HEK293T (cell line): ENCODE measurements around the gene LAMC1.

ENCODE experiments used
- CTCF ChIA-PET: fragments of 350-600 bp; formaldehyde crosslinking; extraction: SDS; loops from one replicate; lab custom pipeline; 2021; ENCODE audit warnings: antibody characterized with exemption, inconsistent platforms; lab: Yijun Ruan, JAX
- POLR2A ChIA-PET: fragments of 350-600 bp; formaldehyde crosslinking; extraction: SDS; loops from one replicate; lab custom pipeline; 2020; ENCODE audit warnings: antibody characterized with exemption, inconsistent platforms; lab: Yijun Ruan, JAX
- DNase-seq: peaks from one replicate; pipeline ENCODE4 v3.0.0; 2012; ENCODE audit warnings: mixed read lengths; ENCODE audit errors: extremely low spot score
- ARNT ChIP-seq: fragments of 450-650 bp; IDR thresholded peaks from 2 replicates; pipeline ENCODE4 v1.6.1; 2017; ENCODE audit warnings: mild to moderate bottlenecking
- BHLHE40 ChIP-seq: fragments of 450-650 bp; IDR thresholded peaks from 2 replicates; pipeline ENCODE4 v1.6.1; 2016; ENCODE audit warnings: mild to moderate bottlenecking, moderate library complexity, borderline replicate concordance
- CTBP1 ChIP-seq: fragments of 450-650 bp; IDR thresholded peaks from 2 replicates; pipeline ENCODE4 v1.6.1; 2016; ENCODE audit warnings: borderline replicate concordance
- ELF4 ChIP-seq: fragments of 450-650 bp; IDR thresholded peaks from 2 replicates; pipeline ENCODE4 v1.6.1; 2017; ENCODE audit warnings: antibody characterized with exemption
- FOXA1 ChIP-seq: fragments of 450-650 bp; IDR thresholded peaks from 2 replicates; pipeline ENCODE4 v1.6.1; 2016; ENCODE audit warnings: mild to moderate bottlenecking
- FOXK2 ChIP-seq: fragments of 450-650 bp; IDR thresholded peaks from 2 replicates; pipeline ENCODE4 v1.6.1; 2016; ENCODE audit warnings: mild to moderate bottlenecking
- FOXM1 ChIP-seq: fragments of 450-650 bp; IDR thresholded peaks from 2 replicates; pipeline ENCODE4 v1.6.1; 2017; ENCODE audit warnings: mild to moderate bottlenecking, borderline replicate concordance
- HDGF ChIP-seq: fragments of 450-650 bp; IDR thresholded peaks from 2 replicates; pipeline ENCODE4 v1.6.1; 2017; ENCODE audit warnings: antibody characterized with exemption, borderline replicate concordance
- L3MBTL2 ChIP-seq: fragments of 450-650 bp; conservative IDR thresholded peaks from 2 replicates; pipeline ENCODE4 v1.6.1; 2016; ENCODE audit warnings: mild to moderate bottlenecking
- LEF1 ChIP-seq: fragments of 450-650 bp; IDR thresholded peaks from 2 replicates; pipeline ENCODE4 v1.6.1; 2017; ENCODE audit warnings: mild to moderate bottlenecking, borderline replicate concordance
- NFRKB ChIP-seq: fragments of 450-650 bp; IDR thresholded peaks from 2 replicates; pipeline ENCODE4 v1.6.1; 2016; ENCODE audit warnings: mild to moderate bottlenecking, moderate library complexity
- SP1 ChIP-seq: fragments of 450-650 bp; IDR thresholded peaks from 2 replicates; pipeline ENCODE4 v1.6.1; 2017
- SUZ12 ChIP-seq: fragments of 450-650 bp; IDR thresholded peaks from 2 replicates; pipeline ENCODE4 v1.6.1; 2016; ENCODE audit warnings: mild to moderate bottlenecking
- TARDBP ChIP-seq: fragments of 450-650 bp; IDR thresholded peaks from 2 replicates; pipeline ENCODE4 v1.6.1; 2016
- ZNF384 ChIP-seq: fragments of 450-650 bp; IDR thresholded peaks from 2 replicates; pipeline ENCODE4 v1.6.1; 2016
- TF ChIP-seq, protein P1 (sequence below): fragments of 450-650 bp; IDR thresholded peaks from 2 replicates; pipeline ENCODE4 v1.6.1; 2016

The LAMC1 gene

DNA sequence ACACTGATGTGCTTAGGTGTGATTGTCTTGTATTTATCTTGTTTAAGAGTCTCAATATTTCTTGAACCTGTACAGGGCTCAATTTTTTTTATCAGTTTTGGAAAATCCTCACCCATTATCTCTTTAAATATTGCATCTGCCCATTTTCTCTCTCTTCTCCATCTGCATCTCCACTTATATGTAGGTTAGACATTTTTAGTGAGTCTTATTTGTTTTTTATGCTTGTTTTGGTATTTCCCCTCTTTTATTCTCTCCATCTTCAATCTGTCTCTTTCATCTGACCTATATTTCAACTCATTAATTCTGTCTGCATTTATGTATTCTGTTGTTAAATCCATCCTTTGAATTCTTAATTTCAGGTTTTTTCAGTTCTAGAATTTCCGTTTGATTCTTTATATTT lies 37.3 kb upstream of the LAMC1 start:
- TF ChIP-seq TARDBP: no peak
- TF ChIP-seq SUZ12: no peak
- TF ChIP-seq, protein P1, sequence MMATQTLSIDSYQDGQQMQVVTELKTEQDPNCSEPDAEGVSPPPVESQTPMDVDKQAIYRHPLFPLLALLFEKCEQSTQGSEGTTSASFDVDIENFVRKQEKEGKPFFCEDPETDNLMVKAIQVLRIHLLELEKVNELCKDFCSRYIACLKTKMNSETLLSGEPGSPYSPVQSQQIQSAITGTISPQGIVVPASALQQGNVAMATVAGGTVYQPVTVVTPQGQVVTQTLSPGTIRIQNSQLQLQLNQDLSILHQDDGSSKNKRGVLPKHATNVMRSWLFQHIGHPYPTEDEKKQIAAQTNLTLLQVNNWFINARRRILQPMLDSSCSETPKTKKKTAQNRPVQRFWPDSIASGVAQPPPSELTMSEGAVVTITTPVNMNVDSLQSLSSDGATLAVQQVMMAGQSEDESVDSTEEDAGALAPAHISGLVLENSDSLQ: no peak
- no peak for TF ChIP-seq ELF4
- no peak for TF ChIP-seq ARNT
- no peak for TF ChIP-seq LEF1
- TF ChIP-seq ZNF384: no peak
- no peak for TF ChIP-seq FOXA1
- no peak for TF ChIP-seq FOXM1
- no peak for TF ChIP-seq L3MBTL2
- TF ChIP-seq BHLHE40: no peak
- TF ChIP-seq SP1: no peak
- TF ChIP-seq CTBP1: no peak
- ChIA-PET POLR2A (no interaction called here), CTCF (no interaction called here)
- DNase-seq: no peak

DNA sequence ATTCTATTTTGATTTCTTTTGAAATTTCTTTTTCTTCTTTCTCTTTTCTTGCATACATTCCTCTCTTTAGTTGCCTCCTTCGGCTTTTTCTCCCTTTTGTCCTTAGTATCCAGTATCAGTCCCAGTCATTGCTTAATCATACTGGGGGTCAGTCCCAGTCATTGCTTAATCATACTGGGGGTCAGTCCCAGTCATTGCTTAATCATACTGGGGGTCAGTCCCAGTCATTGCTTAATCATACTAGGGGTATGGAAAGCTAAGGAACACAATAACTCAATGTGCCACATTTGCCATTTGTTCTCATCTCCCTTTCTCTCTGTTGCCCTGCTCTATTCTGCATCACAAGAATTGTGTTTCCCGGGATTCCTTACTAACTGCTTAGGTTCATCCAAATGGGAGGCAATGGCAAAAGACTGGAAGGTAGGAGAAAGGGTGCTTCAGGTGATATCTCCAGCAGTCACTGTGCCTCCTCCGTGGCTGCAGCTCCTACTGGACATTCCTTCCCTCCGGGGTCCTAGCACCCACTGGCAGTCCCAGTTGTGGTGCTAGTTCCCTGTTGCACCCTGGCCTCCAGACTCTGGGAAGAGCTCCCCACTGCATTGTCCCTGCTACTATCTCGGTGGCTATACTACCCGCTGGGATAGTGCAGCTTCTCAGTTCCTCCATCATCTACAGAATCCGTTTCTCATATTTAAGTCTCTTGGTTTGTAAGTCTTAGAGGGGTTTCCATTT lies 32.6 kb upstream of the LAMC1 start:
- POLR2A ChIA-PET: no interaction called here
- no peak for TF ChIP-seq SP1
- TF ChIP-seq TARDBP: no peak
- TF ChIP-seq, protein P1: no peak
- no peak for TF ChIP-seq SUZ12
- no peak for TF ChIP-seq NFRKB
- no peak for TF ChIP-seq ELF4
- TF ChIP-seq FOXM1: no peak
- no peak for TF ChIP-seq LEF1
- TF ChIP-seq CTBP1: no peak
- TF ChIP-seq FOXK2: no peak
- no peak for TF ChIP-seq ARNT
- TF ChIP-seq HDGF: no peak
- no peak for TF ChIP-seq BHLHE40

DNA sequence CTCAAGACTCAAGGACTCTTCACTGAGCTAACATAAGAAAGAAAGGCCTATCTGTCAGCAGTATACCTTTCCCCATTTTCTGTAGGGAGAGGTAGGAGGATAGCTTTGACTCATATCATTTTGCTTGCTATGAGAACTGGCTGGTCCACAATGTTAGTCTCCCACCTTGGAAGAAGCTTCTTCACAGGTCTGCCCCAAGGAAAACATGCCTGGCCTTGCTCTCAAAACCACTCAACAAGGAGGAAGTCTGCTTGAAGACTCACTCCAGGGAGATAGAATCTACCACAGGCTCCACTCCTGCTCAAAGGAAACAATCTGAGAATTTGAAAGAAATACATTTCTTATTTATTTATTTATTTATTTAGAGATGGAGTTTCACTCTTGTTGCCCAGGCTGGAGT lies 29.5 kb upstream of the LAMC1 start:
- no peak for TF ChIP-seq HDGF
- TF ChIP-seq SUZ12: no peak
- DNase-seq: no peak
- POLR2A ChIA-PET: no interaction called here
- CTCF ChIA-PET: no interaction called here

More for the DNA sequence above, 32.6 kb upstream of the LAMC1 start:
- no peak for DNase-seq
- CTCF ChIA-PET: no interaction called here

DNA sequence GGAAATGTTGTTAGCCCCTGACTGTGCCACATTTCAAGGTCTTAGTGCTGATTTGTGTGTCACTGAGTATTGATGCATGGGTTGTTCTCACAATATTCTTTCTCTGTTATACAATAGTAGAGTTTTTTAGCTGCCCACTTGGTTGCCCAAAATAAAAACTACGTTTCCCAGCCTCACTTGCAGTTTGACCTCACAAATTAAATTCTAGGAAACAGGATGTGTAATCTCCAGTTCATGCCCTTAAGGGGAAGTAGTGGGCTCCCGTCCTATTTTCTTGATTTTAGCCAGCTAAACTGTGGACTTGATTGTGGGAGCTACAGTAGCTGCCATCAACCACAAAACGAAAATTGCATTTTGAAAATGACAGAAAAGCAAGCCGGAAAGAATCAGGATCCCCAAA lies 27.3 kb upstream of the LAMC1 start:
- DNase-seq: no peak
- POLR2A ChIA-PET: no interaction called here
- no peak for TF ChIP-seq HDGF
- no peak for TF ChIP-seq LEF1
- TF ChIP-seq TARDBP: no peak
- TF ChIP-seq ARNT: no peak
- TF ChIP-seq, protein P1: no peak
- TF ChIP-seq CTBP1: no peak
- TF ChIP-seq FOXM1: no peak
- TF ChIP-seq SUZ12: no peak
- TF ChIP-seq ELF4: no peak
- no peak for TF ChIP-seq FOXK2
- TF ChIP-seq SP1: no peak
- TF ChIP-seq BHLHE40: no peak
- CTCF ChIA-PET: interaction anchor here (0.7 kb wide), 1 partner anchor 232 kb away, joined by 4 read pairs; no protein-coding TSS in a partner anchor

DNA sequence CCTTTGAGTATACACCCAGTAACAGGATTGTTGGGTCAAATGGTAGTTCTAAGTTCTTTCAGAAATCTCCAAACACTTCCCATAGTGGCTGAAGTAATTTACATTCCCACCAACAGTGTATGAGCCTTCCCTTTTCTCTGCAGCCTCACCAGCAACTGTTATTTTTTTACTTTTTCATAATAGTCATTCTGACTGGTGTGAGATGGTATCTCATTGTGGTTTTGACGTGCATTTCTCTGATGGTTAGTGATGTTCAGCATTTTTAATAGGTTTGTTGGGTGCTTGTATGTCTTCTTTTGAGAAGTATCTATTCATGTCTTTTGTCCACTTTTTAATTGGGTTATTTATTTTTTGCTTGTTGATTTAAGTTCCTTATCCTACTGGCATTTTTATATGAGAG lies 26.4 kb upstream of the LAMC1 start:
- DNase-seq: no peak
- POLR2A ChIA-PET: no interaction called here
- CTCF ChIA-PET: no interaction called here
- TF ChIP-seq CTBP1 (no peak), SUZ12 (no peak), ZNF384 (no peak), HDGF (no peak), LEF1 (no peak), L3MBTL2 (no peak), BHLHE40 (no peak), ARNT (no peak), FOXK2 (no peak)
- TF ChIP-seq, protein P1: no peak

DNA sequence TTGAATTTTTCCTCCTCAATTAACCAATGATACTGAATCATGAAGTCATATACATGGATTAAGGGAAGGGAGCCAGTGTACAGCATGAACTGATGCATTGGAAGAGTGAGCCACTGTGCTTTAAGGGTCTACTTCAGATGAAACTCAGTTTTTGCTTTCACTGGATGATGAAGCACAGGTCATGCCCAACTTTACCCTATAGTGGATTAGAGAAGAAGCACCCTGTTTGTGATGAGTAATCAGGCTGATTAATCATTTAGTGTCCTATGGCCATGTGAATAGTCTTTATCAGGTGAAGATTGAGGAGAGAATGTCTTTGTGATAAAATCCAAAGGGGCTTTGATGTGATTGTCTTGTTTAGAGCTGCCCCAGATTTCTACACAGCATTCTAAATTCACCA lies 24.7 kb upstream of the LAMC1 start:
- POLR2A ChIA-PET: no interaction called here
- DNase-seq: no peak
- TF ChIP-seq ELF4: no peak
- no peak for TF ChIP-seq FOXM1
- no peak for TF ChIP-seq FOXA1
- TF ChIP-seq CTBP1: no peak
- no peak for TF ChIP-seq L3MBTL2
- CTCF ChIA-PET: no interaction called here
